ENCODE measurements around the gene MYF5.

DNA sequence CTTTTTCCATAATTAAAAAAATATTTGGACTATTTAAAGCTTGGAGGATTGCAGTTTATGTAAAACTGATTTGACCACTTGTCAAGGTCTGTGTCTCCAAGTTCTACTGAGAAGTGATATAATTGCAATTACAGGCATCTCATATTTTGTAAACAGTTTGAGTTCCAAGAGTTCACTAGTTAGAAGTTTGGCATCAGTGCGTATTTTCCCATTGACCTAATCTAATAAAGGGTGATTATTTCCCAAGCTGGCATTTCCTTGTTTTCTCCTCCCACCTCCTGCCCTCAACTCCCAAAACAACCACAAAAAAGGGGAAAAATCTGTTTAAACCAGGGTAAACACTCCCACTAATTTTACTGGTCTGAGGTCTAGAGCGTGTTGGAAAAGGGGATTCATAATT lies 12.3 kb upstream of the MYF5 start:
- TF ChIP-seq, protein P1, sequence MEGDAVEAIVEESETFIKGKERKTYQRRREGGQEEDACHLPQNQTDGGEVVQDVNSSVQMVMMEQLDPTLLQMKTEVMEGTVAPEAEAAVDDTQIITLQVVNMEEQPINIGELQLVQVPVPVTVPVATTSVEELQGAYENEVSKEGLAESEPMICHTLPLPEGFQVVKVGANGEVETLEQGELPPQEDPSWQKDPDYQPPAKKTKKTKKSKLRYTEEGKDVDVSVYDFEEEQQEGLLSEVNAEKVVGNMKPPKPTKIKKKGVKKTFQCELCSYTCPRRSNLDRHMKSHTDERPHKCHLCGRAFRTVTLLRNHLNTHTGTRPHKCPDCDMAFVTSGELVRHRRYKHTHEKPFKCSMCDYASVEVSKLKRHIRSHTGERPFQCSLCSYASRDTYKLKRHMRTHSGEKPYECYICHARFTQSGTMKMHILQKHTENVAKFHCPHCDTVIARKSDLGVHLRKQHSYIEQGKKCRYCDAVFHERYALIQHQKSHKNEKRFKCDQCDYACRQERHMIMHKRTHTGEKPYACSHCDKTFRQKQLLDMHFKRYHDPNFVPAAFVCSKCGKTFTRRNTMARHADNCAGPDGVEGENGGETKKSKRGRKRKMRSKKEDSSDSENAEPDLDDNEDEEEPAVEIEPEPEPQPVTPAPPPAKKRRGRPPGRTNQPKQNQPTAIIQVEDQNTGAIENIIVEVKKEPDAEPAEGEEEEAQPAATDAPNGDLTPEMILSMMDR (IDR thresholded peaks at IDR 0.05 in 4 of 5, conservative IDR thresholded peaks at IDR 0.05 in 1 of 5): no peak
- TF ChIP-seq POLR2A (IDR thresholded peaks at IDR 0.05): no peak
